ENCODE measurements around the gene POPDC2. TPM values are rescaled to one million over a fixed set of nuclear protein-coding genes. Genes with fewer than 3 reads are reported as not detected.

POPDC2 gene
- total RNA-seq, 2 donors from 2014 or later = 0.95 to 1.6 TPM

GRCh38 chr3:119598410-119599098 is 61.8 kb downstream of the POPDC2 start:
- Histone ChIP-seq H3K4me1 (ENCODE audit: control insufficient read depth, insufficient read depth, low read length) (peaks cover 8% of the 10 kb centered on the region), H3K36me3 (ENCODE audit: control insufficient read depth, insufficient read depth, low read length) (no peaks in the 10 kb centered on the region), H3K27ac (ENCODE audit: low read depth, low read length) (no peak overlapping the region), H3K9me3 (ENCODE audit: control insufficient read depth, low read length) (no peaks in the 10 kb centered on the region), H3K4me3 (ENCODE audit: low read length) (no peak overlapping the region), H3K9ac (ENCODE audit: extremely low read depth, low read length, poor library complexity, severe bottlenecking) (no peak overlapping the region), H3K27me3 (ENCODE audit: control insufficient read depth, insufficient read depth, low read length, poor library complexity, severe bottlenecking) (no peaks in the 10 kb centered on the region)
- Mint-ChIP-seq H3K36me3 (ENCODE audit: low read depth) (no peaks in the 10 kb centered on the region), H3K9me3 (no peaks in the 10 kb centered on the region), H3K27ac (no peak overlapping the region), H3K4me1 (peaks cover 38% of the 10 kb centered on the region), H3K4me3 (no peak overlapping the region), H3K27me3 (ENCODE audit: insufficient read depth) (no peaks in the 10 kb centered on the region)
- DNase-seq = no peak
- no peak for TF ChIP-seq CTCF (conservative IDR thresholded peaks at IDR 0.05)
- WGBS, 2 experiments (ENCODE audit: insufficient coverage in 1 of 2, insufficient read length in 1 of 2) = 92 to 98% methylated on average over 1 of the region's 1 CpG

GRCh38 chr3:119597548-119598288 is 62.7 kb downstream of the POPDC2 start, which contains the start of gene PLA1A:
Gene PLA1A, plus strand, starts transcription at chr3:119597885. Its CDS starts 29 bp downstream, at chr3:119597914.
- Histone ChIP-seq H3K36me3 (ENCODE audit: control insufficient read depth, insufficient read depth, low read length) (no peaks in the 10 kb centered on the region), H3K9ac (ENCODE audit: extremely low read depth, low read length, poor library complexity, severe bottlenecking) (no peak within 1 kb of the TSS), H3K4me3 (ENCODE audit: low read length) (no peak within 1 kb of the TSS), H3K27ac (ENCODE audit: low read depth, low read length) (no peak within 1 kb of the TSS), H3K9me3 (ENCODE audit: control insufficient read depth, low read length) (no peaks in the 10 kb centered on the region), H3K27me3 (ENCODE audit: control insufficient read depth, insufficient read depth, low read length, poor library complexity, severe bottlenecking) (no peaks in the 10 kb centered on the region), H3K4me1 (ENCODE audit: control insufficient read depth, insufficient read depth, low read length) (peaks cover 8% of the 10 kb centered on the region)
- Mint-ChIP-seq H3K27me3 (ENCODE audit: insufficient read depth) (no peaks in the 10 kb centered on the region), H3K27ac (no peak within 1 kb of the TSS), H3K4me1 (peaks cover 33% of the 10 kb centered on the region), H3K36me3 (ENCODE audit: low read depth) (no peaks in the 10 kb centered on the region), H3K9me3 (no peaks in the 10 kb centered on the region), H3K4me3 (no peak within 1 kb of the TSS)
- 84 to 100% methylated on average over 1 to 7 of the region's 7 CpGs for WGBS, 2 experiments (ENCODE audit: insufficient coverage in 1 of 2, insufficient read length in 1 of 2)
- no peak for DNase-seq
- no peak for TF ChIP-seq CTCF (conservative IDR thresholded peaks at IDR 0.05)

GRCh38 chr3:119596398-119596797 is 64.0 kb downstream of the POPDC2 start:
- no peaks in the 10 kb centered on the region for H3K36me3 Mint-ChIP-seq (ENCODE audit: low read depth)
- no peak for DNase-seq
- no peak for TF ChIP-seq CTCF (conservative IDR thresholded peaks at IDR 0.05)
- Histone ChIP-seq H3K9ac (ENCODE audit: extremely low read depth, low read length, poor library complexity, severe bottlenecking) (no peak overlapping the region), H3K27me3 (ENCODE audit: control insufficient read depth, insufficient read depth, low read length, poor library complexity, severe bottlenecking) (no peaks in the 10 kb centered on the region), H3K4me3 (ENCODE audit: low read length) (no peak overlapping the region), H3K36me3 (ENCODE audit: control insufficient read depth, insufficient read depth, low read length) (no peaks in the 10 kb centered on the region), H3K27ac (ENCODE audit: low read depth, low read length) (no peak overlapping the region), H3K9me3 (ENCODE audit: control insufficient read depth, low read length) (no peaks in the 10 kb centered on the region), H3K4me1 (ENCODE audit: control insufficient read depth, insufficient read depth, low read length) (peaks cover 11% of the 10 kb centered on the region)
- no peaks in the 10 kb centered on the region for H3K27me3 Mint-ChIP-seq (ENCODE audit: insufficient read depth)
- H3K4me3 Mint-ChIP-seq = no peak overlapping the region
- WGBS, 2 experiments (ENCODE audit: insufficient coverage in 1 of 2, insufficient read length in 1 of 2) = 92 to 96% methylated on average over 5 to 6 of the region's 6 CpGs
- H3K4me1 Mint-ChIP-seq = peaks cover 45% of the 10 kb centered on the region
- no peak overlapping the region for H3K27ac Mint-ChIP-seq
- no peaks in the 10 kb centered on the region for H3K9me3 Mint-ChIP-seq

Measured in endodermal cell (in vitro differentiated cells).